Hepatocyte (in vitro differentiated cells): ENCODE results near the gene EAPP. TPM values are rescaled to one million over a fixed set of nuclear protein-coding genes. Genes with fewer than 3 reads are reported as not detected.
"Not testable (repeated sequence)": the region's sequence is repeated elsewhere in the genome, so short reads cannot be mapped to it uniquely, and the experiment has no call there.

ENCODE experiments used
- DNase-seq: peaks from one replicate; pipeline ENCODE4 v3.0.0-alpha.2; 2016; ENCODE audit warnings: low spot score
- H2AFZ ChIP-seq: fragments of 200-600 bp; sonication (generic); 2 replicates; pipeline ENCODE4 v1.6.0; 2016; ENCODE audit warnings: antibody characterized with exemption, mild to moderate bottlenecking
- H3K27ac ChIP-seq: fragments of 200-600 bp; sonication (generic); 2 replicates; pipeline ENCODE4 v1.5.1; 2016; ENCODE audit warnings: mild to moderate bottlenecking
- H3K27me3 ChIP-seq: fragments of 200-600 bp; sonication (generic); 2 replicates; pipeline ENCODE4 v1.6.1; 2016
- H3K36me3 ChIP-seq: fragments of 200-600 bp; sonication (generic); replicated peaks from 2 replicates; pipeline ENCODE4 v1.5.1; 2016; ENCODE audit warnings: low read depth; ENCODE audit not compliant: insufficient read depth
- H3K4me1 ChIP-seq: fragments of 200-600 bp; sonication (generic); 2 replicates; pipeline ENCODE4 v1.5.1; 2016; ENCODE audit warnings: mild to moderate bottlenecking, moderate library complexity; ENCODE audit not compliant: insufficient read depth
- H3K4me2 ChIP-seq: fragments of 200-600 bp; sonication (generic); 2 replicates; pipeline ENCODE4 v1.6.0; 2016
- H3K4me3 ChIP-seq: fragments of 200-600 bp; sonication (generic); 2 replicates; pipeline ENCODE4 v1.5.1; 2016; ENCODE audit warnings: mild to moderate bottlenecking
- H3K79me2 ChIP-seq: fragments of 200-600 bp; sonication (generic); 2 replicates; pipeline ENCODE4 v1.6.0; 2017; ENCODE audit warnings: mild to moderate bottlenecking
- H3K9me2 ChIP-seq: fragments of 200-600 bp; sonication (generic); replicated peaks from 2 replicates; pipeline ENCODE4 v1.6.0; 2017; ENCODE audit warnings: mild to moderate bottlenecking; ENCODE audit not compliant: insufficient read depth
- H3K9me3 ChIP-seq: fragments of 200-600 bp; sonication (generic); 2 replicates; pipeline ENCODE4 v1.5.1; 2016; ENCODE audit warnings: low read depth, mild to moderate bottlenecking
- H4K20me1 ChIP-seq: fragments of 200-600 bp; sonication (generic); 2 replicates; pipeline ENCODE4 v1.6.0; 2016; ENCODE audit warnings: mild to moderate bottlenecking; ENCODE audit not compliant: insufficient read depth, poor library complexity, severe bottlenecking
- EZH2 ChIP-seq: fragments of 200-600 bp; sonication (generic); IDR thresholded peaks from 2 replicates; pipeline ENCODE4 v1.6.1; 2016; ENCODE audit warnings: antibody characterized with exemption, mild to moderate bottlenecking, borderline replicate concordance
- EZH2phosphoT487 ChIP-seq: fragments of 200-600 bp; sonication (generic); IDR thresholded peaks from one replicate; pipeline ENCODE4 v1.6.1; 2018; ENCODE audit warnings: antibody characterized with exemption, mild to moderate bottlenecking, low read depth, moderate library complexity; ENCODE audit not compliant: unreplicated experiment, severe bottlenecking
- WGBS: methylation state at CpG from one replicate; pipeline ENCODE4 v1.1.6; 2016; ENCODE audit warnings: low lambda C conversion rate; ENCODE audit errors: missing lambda C conversion rate; 5-methylcytosine and 5-hydroxymethylcytosine counted together
- polyA plus RNA-seq: library from polyadenylated mRNA; unstranded; fragments of >200 nt; fragmentation: Nextera tagmentation; extraction: Ambion mirVana; gene quantifications from 2 replicates; pipeline ENCODE4 v1.2.1, GENCODE V29; 2016
- total RNA-seq: library from RNA; depleted of rRNA; stranded (reverse); fragments of >200 nt; gene quantifications from 2 replicates; pipeline ENCODE4 v1.2.3, GENCODE V29; 2014
- TF ChIP-seq, protein P1 (sequence below): fragments of 200-600 bp; sonication (generic); IDR thresholded peaks from 2 replicates; pipeline ENCODE4 v1.5.1; 2016; ENCODE audit warnings: antibody characterized with exemption, mild to moderate bottlenecking; ENCODE audit not compliant: poor library complexity

The EAPP gene
- total and polyA plus RNA-seq, 2 experiments from 2014 or later, result 49.1 to 56.1 TPM

DNA sequence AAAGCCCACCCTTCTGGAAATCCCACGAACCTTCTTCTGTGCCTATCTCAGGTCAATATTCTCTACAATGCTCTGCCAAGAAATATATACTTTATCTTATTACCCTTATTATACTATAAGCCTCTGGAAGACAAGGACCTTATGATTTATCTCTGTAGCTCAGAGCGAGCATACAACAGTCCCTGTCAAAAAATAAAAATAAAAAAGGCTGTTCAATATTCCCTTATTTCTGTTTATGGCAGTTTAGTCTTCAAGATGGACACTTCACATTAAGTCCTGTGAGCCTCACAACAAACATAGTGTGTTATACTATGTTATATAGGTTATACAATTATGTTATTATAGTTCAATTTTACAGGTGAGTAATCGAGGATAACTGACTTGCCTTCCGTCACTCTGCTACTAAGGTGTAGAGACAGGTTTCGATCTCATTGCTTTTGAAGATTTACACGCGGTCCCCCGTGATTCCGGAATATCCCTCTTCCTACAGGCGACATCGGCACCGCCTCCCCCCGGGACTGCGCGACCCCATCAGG lies 562 bp downstream of the EAPP start:
- Histone ChIP-seq H3K79me2 (peaks cover 39% of the 10 kb centered on the region), H3K4me1 (peaks cover 16% of the 10 kb centered on the region), H3K27me3 (no peaks in the 10 kb centered on the region), H2AFZ (peak overlapping the region; percentile 60), H3K9me2 (no peaks in the 10 kb centered on the region), H3K36me3 (no peaks in the 10 kb centered on the region), H3K4me2 (peak overlapping the region; percentile 82), H3K4me3 (peak overlapping the region; percentile 80), H4K20me1 (no peaks in the 10 kb centered on the region), H3K27ac (peak overlapping the region; percentile 96), H3K9me3 (no peaks in the 10 kb centered on the region)
- 6% methylated on average over 15 of the region's 15 CpGs for WGBS
- TF ChIP-seq EZH2phosphoT487, result no peak
- TF ChIP-seq, protein P1, sequence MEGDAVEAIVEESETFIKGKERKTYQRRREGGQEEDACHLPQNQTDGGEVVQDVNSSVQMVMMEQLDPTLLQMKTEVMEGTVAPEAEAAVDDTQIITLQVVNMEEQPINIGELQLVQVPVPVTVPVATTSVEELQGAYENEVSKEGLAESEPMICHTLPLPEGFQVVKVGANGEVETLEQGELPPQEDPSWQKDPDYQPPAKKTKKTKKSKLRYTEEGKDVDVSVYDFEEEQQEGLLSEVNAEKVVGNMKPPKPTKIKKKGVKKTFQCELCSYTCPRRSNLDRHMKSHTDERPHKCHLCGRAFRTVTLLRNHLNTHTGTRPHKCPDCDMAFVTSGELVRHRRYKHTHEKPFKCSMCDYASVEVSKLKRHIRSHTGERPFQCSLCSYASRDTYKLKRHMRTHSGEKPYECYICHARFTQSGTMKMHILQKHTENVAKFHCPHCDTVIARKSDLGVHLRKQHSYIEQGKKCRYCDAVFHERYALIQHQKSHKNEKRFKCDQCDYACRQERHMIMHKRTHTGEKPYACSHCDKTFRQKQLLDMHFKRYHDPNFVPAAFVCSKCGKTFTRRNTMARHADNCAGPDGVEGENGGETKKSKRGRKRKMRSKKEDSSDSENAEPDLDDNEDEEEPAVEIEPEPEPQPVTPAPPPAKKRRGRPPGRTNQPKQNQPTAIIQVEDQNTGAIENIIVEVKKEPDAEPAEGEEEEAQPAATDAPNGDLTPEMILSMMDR, result no peak
- TF ChIP-seq EZH2, result no peak
- DNase-seq, result no peak

DNA sequence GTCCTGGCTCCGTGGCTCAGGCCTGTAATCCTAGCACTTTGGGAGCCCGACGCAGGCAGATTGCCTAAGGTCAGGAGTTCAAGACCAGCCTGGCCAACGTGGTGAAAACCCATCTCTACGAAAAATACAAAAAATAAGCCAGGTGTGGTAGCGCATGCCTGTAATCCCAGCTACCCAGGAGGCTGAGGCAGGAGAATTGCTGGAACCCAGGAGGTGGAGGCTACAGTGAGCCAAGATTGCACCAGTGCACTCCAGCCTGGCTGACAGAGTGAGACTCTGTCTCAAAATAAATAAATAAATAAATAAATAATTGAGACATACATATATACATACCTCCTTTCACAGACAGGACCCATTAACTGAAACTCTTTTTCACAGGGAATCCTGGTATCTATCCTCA lies 1.4 kb downstream of the EAPP start:
- peak overlapping the region; percentile 80 for H3K4me3 ChIP-seq
- not testable (repeated sequence) for H3K9me2 ChIP-seq, H3K27me3 ChIP-seq, H3K9me3 ChIP-seq, H4K20me1 ChIP-seq, H3K36me3 ChIP-seq, H2AFZ ChIP-seq, DNase-seq
- H3K27ac ChIP-seq, result peak overlapping the region; percentile 96
- peaks cover 16% of the 10 kb centered on the region for H3K4me1 ChIP-seq
- WGBS, result 84% methylated on average over 6 of the region's 6 CpGs
- peaks cover 39% of the 10 kb centered on the region for H3K79me2 ChIP-seq
- peak overlapping the region; percentile 82 for H3K4me2 ChIP-seq

DNA sequence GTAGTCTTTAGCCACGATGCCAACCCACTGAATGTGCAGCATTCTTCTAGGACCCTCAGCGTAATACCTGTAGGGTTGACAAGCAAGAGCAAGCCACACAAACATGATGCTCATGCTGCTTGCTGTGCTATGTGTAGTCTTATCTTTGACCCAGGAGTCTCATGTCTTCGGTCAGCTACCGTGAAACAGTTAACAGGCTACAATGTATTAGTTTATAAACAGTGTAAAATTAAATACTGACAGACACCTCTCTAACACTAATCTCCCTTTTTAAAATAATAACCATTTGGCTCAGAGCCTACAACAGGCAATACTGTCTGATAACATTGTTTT lies 1.9 kb downstream of the EAPP start:
- no peaks in the 10 kb centered on the region for H3K9me3 ChIP-seq
- peak overlapping the region; percentile 22 for H3K27ac ChIP-seq
- H2AFZ ChIP-seq, result no peak overlapping the region
- H3K4me1 ChIP-seq, result peaks cover 16% of the 10 kb centered on the region
- peak overlapping the region; percentile 82 for H3K4me2 ChIP-seq
- no peaks in the 10 kb centered on the region for H3K27me3 ChIP-seq
- no peaks in the 10 kb centered on the region for H3K36me3 ChIP-seq
- DNase-seq, result no peak
- no peak overlapping the region for H3K4me3 ChIP-seq
- H3K9me2 ChIP-seq, result no peaks in the 10 kb centered on the region
- TF ChIP-seq, protein P1, result no peak
- TF ChIP-seq EZH2, result no peak
- TF ChIP-seq EZH2phosphoT487, result no peak
- no peaks in the 10 kb centered on the region for H4K20me1 ChIP-seq
- peaks cover 39% of the 10 kb centered on the region for H3K79me2 ChIP-seq
- WGBS, result 83% methylated on average over 4 of the region's 4 CpGs

DNA sequence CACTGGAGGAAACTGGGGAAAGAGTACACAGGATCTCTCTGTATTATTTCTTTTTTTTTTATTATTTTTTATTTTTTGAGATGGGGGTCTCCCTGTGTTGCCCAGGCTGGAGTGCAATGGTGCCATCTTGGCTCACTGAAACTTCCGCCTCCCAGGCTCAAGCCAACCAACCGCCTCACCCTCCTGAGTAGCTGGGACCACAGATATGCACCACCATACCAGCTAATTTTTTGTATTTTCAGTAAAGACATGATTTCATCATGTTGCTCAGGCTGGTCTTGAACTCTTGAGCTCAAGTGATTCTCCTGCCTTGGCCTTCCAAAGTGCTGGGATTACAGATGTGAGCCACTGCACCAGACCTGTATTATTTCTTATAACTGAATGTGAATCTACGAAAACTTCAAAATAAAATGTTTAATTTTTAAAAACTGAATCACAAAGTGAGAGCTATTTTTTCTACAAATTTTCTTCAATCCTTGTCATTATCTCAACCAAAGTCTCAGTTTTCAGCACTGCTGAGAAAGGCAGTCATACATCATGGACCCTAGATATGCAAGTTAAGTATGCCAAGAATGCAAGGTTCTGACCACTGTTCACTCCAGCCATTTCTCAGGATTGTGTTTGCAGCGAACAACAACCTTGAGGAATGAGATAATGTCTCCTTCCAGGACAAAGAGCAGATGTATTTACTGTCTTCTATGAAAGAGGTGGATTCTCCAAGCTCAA lies 2.4 kb downstream of the EAPP start:
- Histone ChIP-seq H3K4me2 (peak overlapping the region; percentile 82), H3K4me3 (no peak overlapping the region), H2AFZ (no peak overlapping the region), H3K36me3 (no peaks in the 10 kb centered on the region), H3K27ac (peak overlapping the region; percentile 22), H3K27me3 (no peaks in the 10 kb centered on the region), H4K20me1 (no peaks in the 10 kb centered on the region), H3K4me1 (peaks cover 16% of the 10 kb centered on the region), H3K9me2 (no peaks in the 10 kb centered on the region), H3K79me2 (peaks cover 39% of the 10 kb centered on the region), H3K9me3 (no peaks in the 10 kb centered on the region)
- DNase-seq, result no peak
- TF ChIP-seq EZH2phosphoT487, result no peak
- no peak for TF ChIP-seq EZH2
- TF ChIP-seq, protein P1, result no peak
- WGBS, result 87% methylated on average over 4 of the region's 4 CpGs
